SU-DHL-6 (cell line): ENCODE results near the gene ME1.

Experiments
- H2AFZ ChIP-seq: fragments of 200-600 bp; sonication (generic); 2 replicates; pipeline ENCODE4 v1.6.1; 2014; ENCODE audit warnings: low read depth, mild to moderate bottlenecking, moderate library complexity, mixed read lengths, antibody characterized with exemption, low read length; ENCODE audit not compliant: severe bottlenecking
- H3F3A ChIP-seq: fragments of 200-600 bp; shearing (Covaris generic); 2 replicates; pipeline ENCODE4 v1.6.0; 2016; ENCODE audit warnings: antibody characterized with exemption, mild to moderate bottlenecking; ENCODE audit not compliant: insufficient read depth
- H3K27ac ChIP-seq: fragments of 200-600 bp; sonication (generic); 2 replicates; pipeline ENCODE4 v1.5.1; 2016; ENCODE audit warnings: low read depth, mild to moderate bottlenecking, low read length, moderate library complexity, mixed read lengths
- H3K27me3 ChIP-seq: fragments of 200-600 bp; sonication (generic), shearing (Covaris generic); 2 replicates; pipeline ENCODE4 v1.6.0; 2014; ENCODE audit warnings: mild to moderate bottlenecking, low read length
- H3K36me3 ChIP-seq: fragments of 200-600 bp; sonication (generic); 2 replicates; pipeline ENCODE4 v1.6.1; 2014; ENCODE audit warnings: mild to moderate bottlenecking, low read length, mixed read lengths
- H3K4me2 ChIP-seq: fragments of 300-600, 200-600 bp; shearing (Covaris generic), sonication (generic); 2 replicates; pipeline ENCODE4 v1.6.0; 2014; ENCODE audit warnings: low read length, low read depth, mild to moderate bottlenecking; ENCODE audit not compliant: poor library complexity, severe bottlenecking
- H3K4me3 ChIP-seq: fragments of 200-600 bp; sonication (generic); 2 replicates; pipeline ENCODE4 v1.5.1; 2014; ENCODE audit warnings: antibody characterized with exemption, low read length, mild to moderate bottlenecking, mixed read lengths; ENCODE audit not compliant: insufficient read depth, poor library complexity, severe bottlenecking
- H3K79me2 ChIP-seq: fragments of 200-600 bp; sonication (generic); 2 replicates; pipeline ENCODE4 v1.6.1; 2014; ENCODE audit warnings: mild to moderate bottlenecking, low read length, moderate library complexity; ENCODE audit not compliant: insufficient read depth
- H3K9ac ChIP-seq: fragments of 200-600 bp; sonication (generic); 2 replicates; pipeline ENCODE4 v1.7.0; 2014; ENCODE audit warnings: mild to moderate bottlenecking, low read length
- H3K9me2 ChIP-seq: fragments of 200-600 bp; sonication (generic); replicated peaks from 2 replicates; pipeline ENCODE4 v1.6.1; 2014; ENCODE audit warnings: low read length; ENCODE audit not compliant: insufficient read depth
- H3K9me3 ChIP-seq: fragments of 200-600 bp; sonication (generic); 2 replicates; pipeline ENCODE4 v1.6.1; 2014; ENCODE audit warnings: low read length, mixed read lengths; ENCODE audit not compliant: insufficient read depth
- H4K20me1 ChIP-seq: fragments of 200-600 bp; sonication (generic); 2 replicates; pipeline ENCODE4 v1.6.1; 2014; ENCODE audit warnings: low read depth, mild to moderate bottlenecking, antibody characterized with exemption, low read length, moderate library complexity, mixed read lengths
- EZH2phosphoT487 ChIP-seq: fragments of 200-600 bp; sonication (generic), shearing (Covaris generic); conservative IDR thresholded peaks from 2 replicates; pipeline ENCODE4 v1.6.1; 2018; ENCODE audit warnings: mild to moderate bottlenecking, antibody characterized with exemption, low read length, moderate library complexity, mixed read lengths
- TF ChIP-seq, protein P1 (sequence below): fragments of 200-600 bp; sonication (generic); IDR thresholded peaks from one replicate; pipeline ENCODE4 v1.5.1; 2017; ENCODE audit warnings: antibody characterized with exemption, mild to moderate bottlenecking, low read length, moderate library complexity; ENCODE audit not compliant: insufficient read depth, poor library complexity, severe bottlenecking

The ME1 gene

DNA sequence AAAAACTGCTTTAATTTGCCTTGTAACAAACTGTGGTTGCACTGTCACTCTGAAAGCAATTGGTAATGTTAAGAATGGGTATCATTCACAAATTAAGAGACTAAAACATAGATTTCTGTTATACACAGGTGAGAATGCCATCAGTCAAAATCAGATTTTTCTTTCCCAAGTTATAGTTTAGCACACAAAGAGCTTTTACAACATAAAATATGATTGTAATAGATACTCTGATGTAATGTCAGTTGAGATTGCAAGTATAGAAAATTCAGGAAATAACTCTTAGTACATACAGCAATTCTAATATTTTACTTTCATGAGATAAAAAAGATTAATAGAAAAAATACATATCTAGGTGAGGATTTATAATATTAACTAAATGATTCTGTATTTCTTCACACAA lies 2.3 kb upstream of the ME1 start:
- Histone ChIP-seq H3K9me3 (no peaks in the 10 kb centered on the region), H3K4me2 (no peak overlapping the region), H3K27ac (no peak overlapping the region), H2AFZ (no peak overlapping the region), H3K27me3 (no peaks in the 10 kb centered on the region), H3K79me2 (no peaks in the 10 kb centered on the region), H3K9me2 (no peaks in the 10 kb centered on the region), H3K4me3 (no peak overlapping the region), H3K36me3 (no peaks in the 10 kb centered on the region), H3F3A (no peaks in the 10 kb centered on the region), H3K9ac (no peak overlapping the region), H4K20me1 (no peaks in the 10 kb centered on the region)
- TF ChIP-seq, protein P1, sequence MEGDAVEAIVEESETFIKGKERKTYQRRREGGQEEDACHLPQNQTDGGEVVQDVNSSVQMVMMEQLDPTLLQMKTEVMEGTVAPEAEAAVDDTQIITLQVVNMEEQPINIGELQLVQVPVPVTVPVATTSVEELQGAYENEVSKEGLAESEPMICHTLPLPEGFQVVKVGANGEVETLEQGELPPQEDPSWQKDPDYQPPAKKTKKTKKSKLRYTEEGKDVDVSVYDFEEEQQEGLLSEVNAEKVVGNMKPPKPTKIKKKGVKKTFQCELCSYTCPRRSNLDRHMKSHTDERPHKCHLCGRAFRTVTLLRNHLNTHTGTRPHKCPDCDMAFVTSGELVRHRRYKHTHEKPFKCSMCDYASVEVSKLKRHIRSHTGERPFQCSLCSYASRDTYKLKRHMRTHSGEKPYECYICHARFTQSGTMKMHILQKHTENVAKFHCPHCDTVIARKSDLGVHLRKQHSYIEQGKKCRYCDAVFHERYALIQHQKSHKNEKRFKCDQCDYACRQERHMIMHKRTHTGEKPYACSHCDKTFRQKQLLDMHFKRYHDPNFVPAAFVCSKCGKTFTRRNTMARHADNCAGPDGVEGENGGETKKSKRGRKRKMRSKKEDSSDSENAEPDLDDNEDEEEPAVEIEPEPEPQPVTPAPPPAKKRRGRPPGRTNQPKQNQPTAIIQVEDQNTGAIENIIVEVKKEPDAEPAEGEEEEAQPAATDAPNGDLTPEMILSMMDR = no peak

DNA sequence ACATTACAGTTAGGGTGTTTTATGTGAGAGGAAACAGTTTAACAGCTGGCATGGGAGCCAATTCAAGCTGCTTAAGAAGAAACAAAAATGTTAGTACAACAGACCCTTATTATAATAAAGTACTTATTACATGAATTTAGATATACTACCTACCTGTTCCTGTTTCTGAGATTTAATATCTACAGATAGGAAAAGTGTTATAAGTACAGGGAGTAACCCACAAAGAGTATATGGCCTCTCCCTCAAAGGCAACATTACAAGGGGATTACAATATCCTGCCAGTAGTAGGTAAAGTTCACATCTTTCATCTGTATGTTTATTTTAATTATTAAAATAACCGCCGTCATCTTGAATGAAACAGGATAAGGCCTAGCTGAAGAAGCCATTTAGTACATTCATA lies 1.8 kb upstream of the ME1 start:
- Histone ChIP-seq H3F3A (no peaks in the 10 kb centered on the region), H3K9me3 (no peaks in the 10 kb centered on the region), H4K20me1 (no peaks in the 10 kb centered on the region), H3K36me3 (no peaks in the 10 kb centered on the region), H3K27me3 (no peaks in the 10 kb centered on the region), H3K4me2 (no peak overlapping the region), H3K79me2 (no peaks in the 10 kb centered on the region), H2AFZ (no peak overlapping the region), H3K27ac (no peak overlapping the region), H3K9me2 (no peaks in the 10 kb centered on the region), H3K4me3 (no peak overlapping the region), H3K9ac (no peak overlapping the region)
- TF ChIP-seq, protein P1 = no peak
- TF ChIP-seq EZH2phosphoT487 = no peak

DNA sequence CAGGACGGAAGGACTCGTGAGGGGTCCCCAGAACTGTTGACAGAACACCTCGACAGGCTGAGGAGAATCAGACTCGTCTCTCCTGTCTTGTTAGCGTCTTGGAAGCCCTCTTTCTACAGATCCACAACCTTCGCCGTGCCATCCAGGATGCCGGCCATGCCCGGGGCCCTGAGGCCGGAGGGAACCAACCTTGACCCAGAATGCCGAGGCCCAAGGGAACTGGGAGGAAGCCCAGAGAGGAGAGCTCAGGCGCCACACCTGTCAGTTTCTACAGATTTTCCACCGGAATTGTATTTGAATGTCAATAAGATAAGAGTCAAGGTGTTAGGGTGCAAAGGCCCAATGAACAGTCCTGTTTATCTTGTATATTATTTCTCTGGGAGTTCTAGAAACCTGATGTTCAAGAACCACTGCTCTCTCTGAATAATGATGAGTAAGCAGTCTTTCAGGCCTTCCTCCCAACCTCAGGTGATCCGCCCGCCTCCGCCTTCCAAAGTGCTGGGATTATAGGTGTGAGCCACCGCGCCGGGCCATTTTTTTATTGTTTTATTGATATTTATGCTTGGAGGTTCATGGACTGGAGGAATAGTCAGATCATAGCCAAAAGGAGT lies 799 bp upstream of the ME1 start:
- H3K79me2 ChIP-seq = no peaks in the 10 kb centered on the region
- H3K4me2 ChIP-seq = no peak overlapping the region
- no peaks in the 10 kb centered on the region for H4K20me1 ChIP-seq
- H3K9me3 ChIP-seq = no peaks in the 10 kb centered on the region
- no peaks in the 10 kb centered on the region for H3K9me2 ChIP-seq
- no peak overlapping the region for H3K9ac ChIP-seq
- H3K36me3 ChIP-seq = no peaks in the 10 kb centered on the region
- TF ChIP-seq EZH2phosphoT487 = no peak
- TF ChIP-seq, protein P1 = no peak
- H3K27me3 ChIP-seq = no peaks in the 10 kb centered on the region
- H3K27ac ChIP-seq = no peak overlapping the region
- no peaks in the 10 kb centered on the region for H3F3A ChIP-seq
- no peak overlapping the region for H3K4me3 ChIP-seq
- H2AFZ ChIP-seq = no peak overlapping the region
